Osteoblast (primary cell): ENCODE data around the gene CACNA2D3. TPM values are rescaled to one million over a fixed set of nuclear protein-coding genes. Genes with fewer than 3 reads are reported as not detected.
"Not testable (repeated sequence)": the region's sequence is repeated elsewhere in the genome, so short reads cannot be mapped to it uniquely, and the experiment has no call there.

Experiments used
- DNase-seq: peaks from one replicate; pipeline ENCODE4 v3.0.0; 2011; ENCODE audit warnings: low spot score, mixed read lengths; ENCODE audit not compliant: insufficient read length; ENCODE audit errors: missing footprints
- H2AFZ ChIP-seq: 2 replicates; pipeline ENCODE4 v1.6.0; 2011; ENCODE audit warnings: mild to moderate bottlenecking, low read length
- H3K27ac ChIP-seq: 2 replicates; pipeline ENCODE4 v1.5.1; 2011; ENCODE audit warnings: mild to moderate bottlenecking, low read depth, low read length, moderate library complexity
- H3K27me3 ChIP-seq: 2 replicates; pipeline ENCODE4 v1.6.0; 2012; ENCODE audit warnings: mild to moderate bottlenecking, control low read depth, inconsistent platforms, low read length, moderate library complexity; ENCODE audit not compliant: insufficient read depth
- H3K36me3 ChIP-seq: 2 replicates; pipeline ENCODE4 v1.5.1; 2011; ENCODE audit warnings: mild to moderate bottlenecking, low read length, control low read depth, moderate library complexity; ENCODE audit not compliant: insufficient read depth
- H3K4me1 ChIP-seq: 2 replicates; pipeline ENCODE4 v1.5.1; 2011; ENCODE audit warnings: mild to moderate bottlenecking, low read length, control low read depth, moderate library complexity; ENCODE audit not compliant: insufficient read depth
- H3K4me2 ChIP-seq: 2 replicates; pipeline ENCODE4 v1.6.0; 2011; ENCODE audit warnings: mild to moderate bottlenecking, low read length; ENCODE audit not compliant: insufficient read depth
- H3K4me3 ChIP-seq: fragments of 200-600 bp; sonication (generic); 3 replicates; pipeline ENCODE4 v1.5.1; 2012; ENCODE audit warnings: mild to moderate bottlenecking, low read length, inconsistent platforms; ENCODE audit not compliant: insufficient read depth
- H3K79me2 ChIP-seq: 2 replicates; pipeline ENCODE4 v1.6.0; 2012; ENCODE audit warnings: mild to moderate bottlenecking, low read length, control low read depth, inconsistent platforms; ENCODE audit not compliant: insufficient read depth
- H3K9me3 ChIP-seq: 2 replicates; pipeline ENCODE4 v1.5.1; 2011; ENCODE audit warnings: low read depth, low read length, control low read depth
- H4K20me1 ChIP-seq: 2 replicates; pipeline ENCODE4 v1.6.0; 2012; ENCODE audit warnings: mild to moderate bottlenecking, low read length, control low read depth; ENCODE audit not compliant: insufficient read depth
- total RNA-seq: library from RNA; depleted of rRNA; stranded (reverse); fragments of >200 nt; gene quantifications from 2 replicates; pipeline ENCODE4 v1.2.3, GENCODE V29; 2012
- TF ChIP-seq, protein P1 (sequence below): IDR thresholded peaks from 2 replicates; pipeline ENCODE4 v1.5.1; 2011; ENCODE audit warnings: mild to moderate bottlenecking, low read depth, low read length, moderate library complexity; ENCODE audit errors: extremely low read depth

Gene CACNA2D3
- total RNA-seq, 1 donor: 0.36 TPM

DNA sequence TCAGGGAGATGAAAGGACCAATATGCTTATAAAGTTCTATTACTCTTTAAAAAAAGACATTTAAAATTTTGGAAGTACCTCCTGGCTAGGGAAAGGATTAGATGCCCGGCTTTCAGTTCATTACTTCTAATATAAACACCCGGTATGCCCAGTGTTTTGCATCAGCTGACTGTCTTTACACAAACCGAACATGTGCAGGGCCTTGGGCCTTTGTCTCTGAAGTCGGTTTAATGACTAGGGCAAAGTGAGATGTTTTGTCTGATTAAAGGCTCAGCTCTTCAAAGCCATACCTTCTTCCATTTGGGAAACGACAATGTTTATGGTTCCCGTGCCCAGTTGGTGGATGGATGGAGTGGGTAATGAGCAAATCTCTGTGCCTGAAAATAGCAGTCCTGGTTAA, 984.8 kb downstream of the CACNA2D3 start:
- Histone ChIP-seq H3K4me1 (no peaks in the 10 kb centered on the region), H4K20me1 (no peaks in the 10 kb centered on the region), H3K4me3 (no peak overlapping the region), H3K79me2 (no peaks in the 10 kb centered on the region), H3K9me3 (no peaks in the 10 kb centered on the region), H3K36me3 (no peaks in the 10 kb centered on the region), H3K27ac (no peak overlapping the region), H2AFZ (no peak overlapping the region), H3K27me3 (no peaks in the 10 kb centered on the region), H3K4me2 (no peak overlapping the region)
- DNase-seq: no peak
- TF ChIP-seq, protein P1, sequence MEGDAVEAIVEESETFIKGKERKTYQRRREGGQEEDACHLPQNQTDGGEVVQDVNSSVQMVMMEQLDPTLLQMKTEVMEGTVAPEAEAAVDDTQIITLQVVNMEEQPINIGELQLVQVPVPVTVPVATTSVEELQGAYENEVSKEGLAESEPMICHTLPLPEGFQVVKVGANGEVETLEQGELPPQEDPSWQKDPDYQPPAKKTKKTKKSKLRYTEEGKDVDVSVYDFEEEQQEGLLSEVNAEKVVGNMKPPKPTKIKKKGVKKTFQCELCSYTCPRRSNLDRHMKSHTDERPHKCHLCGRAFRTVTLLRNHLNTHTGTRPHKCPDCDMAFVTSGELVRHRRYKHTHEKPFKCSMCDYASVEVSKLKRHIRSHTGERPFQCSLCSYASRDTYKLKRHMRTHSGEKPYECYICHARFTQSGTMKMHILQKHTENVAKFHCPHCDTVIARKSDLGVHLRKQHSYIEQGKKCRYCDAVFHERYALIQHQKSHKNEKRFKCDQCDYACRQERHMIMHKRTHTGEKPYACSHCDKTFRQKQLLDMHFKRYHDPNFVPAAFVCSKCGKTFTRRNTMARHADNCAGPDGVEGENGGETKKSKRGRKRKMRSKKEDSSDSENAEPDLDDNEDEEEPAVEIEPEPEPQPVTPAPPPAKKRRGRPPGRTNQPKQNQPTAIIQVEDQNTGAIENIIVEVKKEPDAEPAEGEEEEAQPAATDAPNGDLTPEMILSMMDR: no peak

DNA sequence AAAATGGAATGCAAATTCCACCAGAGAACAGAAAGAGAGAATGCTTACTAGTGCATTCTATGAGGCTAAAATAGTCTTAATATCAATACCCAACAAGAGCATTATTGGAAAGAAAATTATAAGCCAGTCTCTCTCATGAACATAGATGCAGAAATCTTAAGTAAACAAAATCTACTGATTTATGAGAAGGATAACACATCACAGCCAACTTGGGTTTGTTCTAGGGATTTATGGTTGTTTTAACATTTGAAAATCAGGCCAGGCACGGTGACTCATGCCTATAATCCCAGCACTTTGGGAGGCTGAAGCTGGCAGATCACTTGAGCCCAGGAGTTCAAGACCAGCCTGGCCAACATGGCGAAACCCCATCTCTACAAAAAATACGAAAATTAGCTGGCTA, 989.6 kb downstream of the CACNA2D3 start:
- not testable (repeated sequence) for H3K4me1 ChIP-seq, H2AFZ ChIP-seq, H3K9me3 ChIP-seq, H3K4me3 ChIP-seq, H3K27ac ChIP-seq, H4K20me1 ChIP-seq, H3K79me2 ChIP-seq, H3K27me3 ChIP-seq, H3K4me2 ChIP-seq, H3K36me3 ChIP-seq, DNase-seq

DNA sequence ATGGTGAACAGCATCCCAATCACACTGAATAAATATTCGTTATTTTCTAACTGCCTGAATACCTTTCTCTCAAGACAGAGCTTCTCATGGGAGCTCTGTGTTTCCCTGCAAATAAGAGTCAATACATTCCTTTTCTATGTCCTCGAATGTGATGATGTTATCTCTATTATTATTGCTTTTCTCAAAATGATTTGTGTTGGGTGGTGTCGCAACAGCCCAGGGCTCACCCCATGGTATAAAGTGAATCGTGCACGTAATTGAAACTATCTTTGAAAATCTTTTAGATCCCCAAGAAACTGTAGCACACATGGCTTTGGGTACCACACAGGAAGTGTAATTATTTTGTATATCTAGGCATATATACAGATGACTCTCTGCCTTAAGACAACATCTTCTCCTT, 996.1 kb downstream of the CACNA2D3 start:
- Histone ChIP-seq H3K9me3 (no peaks in the 10 kb centered on the region), H3K79me2 (no peaks in the 10 kb centered on the region), H3K4me3 (no peak overlapping the region), H3K27ac (no peak overlapping the region), H3K4me1 (no peaks in the 10 kb centered on the region), H3K27me3 (no peaks in the 10 kb centered on the region), H2AFZ (no peak overlapping the region), H3K4me2 (no peak overlapping the region), H3K36me3 (no peaks in the 10 kb centered on the region), H4K20me1 (no peaks in the 10 kb centered on the region)
- TF ChIP-seq, protein P1: no peak
- no peak for DNase-seq

DNA sequence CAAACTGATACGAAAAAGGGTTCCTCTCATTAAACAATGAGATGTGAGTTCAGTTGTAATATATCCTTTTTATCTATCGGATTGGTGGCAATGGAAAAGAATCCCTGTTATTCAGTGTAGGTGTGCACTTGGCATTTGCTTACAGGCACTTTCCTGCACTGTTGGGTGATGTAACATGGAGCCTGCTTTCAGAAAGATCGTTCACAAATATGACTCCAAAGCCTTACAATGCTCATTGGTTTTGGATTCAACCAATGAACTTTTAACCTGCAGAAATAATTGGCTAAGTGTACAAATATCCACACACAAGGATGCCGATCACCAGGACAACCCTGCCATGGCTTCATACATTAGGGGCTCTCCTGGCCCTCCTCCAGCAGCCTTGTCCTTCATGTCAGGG, 996.9 kb downstream of the CACNA2D3 start:
- no peaks in the 10 kb centered on the region for H3K79me2 ChIP-seq
- H4K20me1 ChIP-seq: no peaks in the 10 kb centered on the region
- H2AFZ ChIP-seq: no peak overlapping the region
- no peak overlapping the region for H3K4me2 ChIP-seq
- no peaks in the 10 kb centered on the region for H3K27me3 ChIP-seq
- no peak for DNase-seq
- no peaks in the 10 kb centered on the region for H3K9me3 ChIP-seq
- H3K36me3 ChIP-seq: no peaks in the 10 kb centered on the region
- H3K4me3 ChIP-seq: no peak overlapping the region
- no peak overlapping the region for H3K27ac ChIP-seq
- TF ChIP-seq, protein P1: no peak
- H3K4me1 ChIP-seq: no peaks in the 10 kb centered on the region

DNA sequence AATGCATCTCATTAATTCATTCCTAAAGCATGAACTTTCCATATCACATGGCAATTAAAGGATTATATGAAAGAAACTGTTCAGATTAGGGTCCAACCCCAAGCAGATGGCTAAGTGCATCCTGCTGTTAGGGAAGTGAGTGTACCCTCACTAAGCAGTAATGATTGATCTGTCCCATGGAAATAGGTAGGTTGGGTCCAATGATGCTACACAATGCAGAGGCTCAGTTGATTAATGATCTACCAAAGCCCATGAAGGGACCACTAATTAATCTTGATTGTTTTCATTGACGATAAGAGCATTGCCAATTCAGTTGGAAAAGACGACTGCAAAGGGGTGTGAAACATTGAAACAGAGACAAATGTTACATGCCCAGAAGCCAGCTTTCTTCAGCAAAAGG, 1000.0 kb downstream of the CACNA2D3 start:
- H3K36me3 ChIP-seq: no peaks in the 10 kb centered on the region
- H3K4me3 ChIP-seq: no peak overlapping the region
- no peaks in the 10 kb centered on the region for H4K20me1 ChIP-seq
- H3K27ac ChIP-seq: no peak overlapping the region
- no peaks in the 10 kb centered on the region for H3K9me3 ChIP-seq
- no peak overlapping the region for H3K4me2 ChIP-seq
- H3K27me3 ChIP-seq: no peaks in the 10 kb centered on the region
- no peak overlapping the region for H2AFZ ChIP-seq
- no peaks in the 10 kb centered on the region for H3K4me1 ChIP-seq
- TF ChIP-seq, protein P1: no peak
- DNase-seq: no peak
- no peaks in the 10 kb centered on the region for H3K79me2 ChIP-seq
